ENCODE results near the gene OR14A16.

OR14A16 gene

GRCh38 chr1:247824023-247824422, at the start of gene OR14A16:
OR14A16 (minus strand) TSS chr1:247824119; CDS start chr1:247815729, 8,390 bp downstream.
- DNase-seq (ENCODE audit: low read depth), result no peak

GRCh38 chr1:247865416-247865815, 41.5 kb upstream of the OR14A16 start:
- DNase-seq (ENCODE audit: low read depth), result no peak

- DNase-seq (ENCODE audit: low read depth), result no peak
These were observed 40.7 kb upstream of the OR14A16 start for GRCh38 chr1:247864644-247865043.

- DNase-seq (ENCODE audit: low read depth), result no peak
These were observed 38.8 kb upstream of the OR14A16 start for GRCh38 chr1:247862756-247863155.

- DNase-seq (ENCODE audit: low read depth), result no peak
These were observed 34.2 kb upstream of the OR14A16 start for GRCh38 chr1:247857985-247858619.

GRCh38 chr1:247857069-247857984, 33.4 kb upstream of the OR14A16 start, which contains the start of gene TRIM58:
TRIM58 (plus strand) TSS chr1:247857187; CDS start chr1:247857247, 60 bp downstream.
- no peak for DNase-seq (ENCODE audit: low read depth)

GRCh38 chr1:247855911-247856310, 32.0 kb upstream of the OR14A16 start:
- no peak for DNase-seq (ENCODE audit: low read depth)

- no peak for DNase-seq (ENCODE audit: low read depth)
These were observed 31.1 kb upstream of the OR14A16 start for GRCh38 chr1:247854899-247855545.

GRCh38 chr1:247849616-247850015, 25.7 kb upstream of the OR14A16 start:
- no peak for DNase-seq (ENCODE audit: low read depth)

GRCh38 chr1:247848346-247848745, 24.4 kb upstream of the OR14A16 start:
- no peak for DNase-seq (ENCODE audit: low read depth)

- no peak for DNase-seq (ENCODE audit: low read depth)
These were observed 21.7 kb upstream of the OR14A16 start for GRCh38 chr1:247845693-247846017.

GRCh38 chr1:247845011-247845692, 21.2 kb upstream of the OR14A16 start:
- no peak for DNase-seq (ENCODE audit: low read depth)

GRCh38 chr1:247843411-247843810, 19.5 kb upstream of the OR14A16 start:
- DNase-seq (ENCODE audit: low read depth), result no peak

GRCh38 chr1:247841796-247842195, 17.9 kb upstream of the OR14A16 start, which contains the start of gene OR11L1:
OR11L1 (minus strand) TSS chr1:247841896; CDS start chr1:247841896, 0 bp downstream.
- DNase-seq (ENCODE audit: low read depth), result no peak

GRCh38 chr1:247840818-247841217, 16.9 kb upstream of the OR14A16 start:
- DNase-seq (ENCODE audit: low read depth), result no peak

- DNase-seq (ENCODE audit: low read depth), result no peak
These were observed 9.7 kb upstream of the OR14A16 start for GRCh38 chr1:247833601-247834000.

GRCh38 chr1:247829656-247830055, 5.7 kb upstream of the OR14A16 start:
- DNase-seq (ENCODE audit: low read depth), result no peak

- DNase-seq (ENCODE audit: low read depth), result no peak
These were observed 1.4 kb upstream of the OR14A16 start for GRCh38 chr1:247825362-247825761.

- DNase-seq (ENCODE audit: low read depth), result no peak
These were observed 1.9 kb downstream of the OR14A16 start for GRCh38 chr1:247822060-247822459.

- DNase-seq (ENCODE audit: low read depth), result no peak
These were observed 11.3 kb downstream of the OR14A16 start for GRCh38 chr1:247812637-247813036.

GRCh38 chr1:247797518-247797917, 26.4 kb downstream of the OR14A16 start:
- DNase-seq (ENCODE audit: low read depth), result no peak

GRCh38 chr1:247769603-247770002, 54.3 kb downstream of the OR14A16 start:
- DNase-seq (ENCODE audit: low read depth), result no peak

All from activated T-cell treated with anti-CD3 and anti-CD28 coated beads for 24 hours (primary cell).